HepG2 (cell line): ENCODE measurements around the gene ADI1. TPM values are rescaled to one million over a fixed set of nuclear protein-coding genes. Genes with fewer than 3 reads are reported as not detected.
A peak's percentile ranks its signal among the peaks of the same experiment; 100 is the strongest.

Source experiments
- KDM5A ChIP-seq: fragments of 200-600 bp; sonication (generic); IDR thresholded peaks from 2 replicates; pipeline ENCODE4 v1.7.0; 2018; ENCODE audit warnings: antibody characterized with exemption, mild to moderate bottlenecking, low read length, borderline replicate concordance
- RBM39 ChIP-seq: fragments of 200-400 bp; formaldehyde crosslinking; IDR thresholded peaks from one replicate; pipeline ENCODE4 v1.6.1; 2018; ENCODE audit warnings: antibody characterized with exemption, mild to moderate bottlenecking, low read depth, low read length; ENCODE audit not compliant: poor library complexity, severe bottlenecking
- SP5 ChIP-seq: IDR thresholded peaks from 2 replicates; pipeline ENCODE4 v1.6.1; 2016; ENCODE audit warnings: low read depth, borderline replicate concordance
- TBX3 ChIP-seq: fragments of 450-650 bp; IDR thresholded peaks from 2 replicates; pipeline ENCODE4 v1.6.1; 2017; ENCODE audit warnings: antibody characterized with exemption, mild to moderate bottlenecking, inconsistent platforms, borderline replicate concordance
- ZNF343 ChIP-seq: sonication (generic); formaldehyde crosslinking; IDR thresholded peaks from 2 replicates; pipeline ENCODE4 v1.4.0; 2020; ENCODE audit warnings: mild to moderate bottlenecking, missing genetic modification reagents
- ZNF775 ChIP-seq: sonication (generic); formaldehyde crosslinking; IDR thresholded peaks from 2 replicates; pipeline ENCODE4 v1.4.0; 2020; ENCODE audit warnings: missing genetic modification reagents, mild to moderate bottlenecking, moderate library complexity, borderline replicate concordance
- ZNF792 ChIP-seq: IDR thresholded peaks from 2 replicates; pipeline ENCODE4 v1.6.1; 2016
- polyA plus RNA-seq, 8 experiments: library from polyadenylated mRNA; depleted of rRNA in 3 of 8; stranded (reverse) in 7 of 8; unstranded in 1 of 8; fragments of >200 nt; fragmentation: Illumina TruSeq in 4 of 8; extraction: Trizol in 4 of 8; gene quantifications; 2 replicates each; pipeline versions ENCODE4 v1.2.1 to v1.2.3, GENCODE V29; 2011 to 2016; ENCODE audit warnings: low read depth in 4 of 8, missing spikeins in 1 of 8, mixed read lengths in 1 of 8; ENCODE audit not compliant: insufficient read depth in 1 of 8
- total RNA-seq, 5 experiments: library from RNA; depleted of rRNA; stranded (reverse); fragments of >200 nt; fragmentation: Illumina TruSeq; extraction: Trizol; gene quantifications; 2 replicates each; pipeline ENCODE4 v1.2.3, GENCODE V29; 2016; ENCODE audit warnings: low read depth in 1 of 5
- TF ChIP-seq, protein P1 (sequence below): sonication (generic); formaldehyde crosslinking; IDR thresholded peaks from 2 replicates; pipeline ENCODE4 v1.5.0; 2020; ENCODE audit warnings: missing genetic modification reagents
- TF ChIP-seq, protein P2 (sequence below): sonication (generic); formaldehyde crosslinking; IDR thresholded peaks from 2 replicates; pipeline ENCODE4 v1.4.0; 2020; ENCODE audit warnings: mild to moderate bottlenecking, missing genetic modification reagents
- TF ChIP-seq, protein P3 (sequence below): sonication (generic); formaldehyde crosslinking; IDR thresholded peaks from 2 replicates; pipeline ENCODE4 v1.8.0; 2022; ENCODE audit warnings: missing genetic modification reagents, mild to moderate bottlenecking, borderline replicate concordance

The ADI1 gene
- total and polyA plus RNA-seq, 2 of the 13 experiments (the other 11 are each of a cell fraction or from before 2014, with no cell fraction given), result 28.7 to 123 TPM

DNA sequence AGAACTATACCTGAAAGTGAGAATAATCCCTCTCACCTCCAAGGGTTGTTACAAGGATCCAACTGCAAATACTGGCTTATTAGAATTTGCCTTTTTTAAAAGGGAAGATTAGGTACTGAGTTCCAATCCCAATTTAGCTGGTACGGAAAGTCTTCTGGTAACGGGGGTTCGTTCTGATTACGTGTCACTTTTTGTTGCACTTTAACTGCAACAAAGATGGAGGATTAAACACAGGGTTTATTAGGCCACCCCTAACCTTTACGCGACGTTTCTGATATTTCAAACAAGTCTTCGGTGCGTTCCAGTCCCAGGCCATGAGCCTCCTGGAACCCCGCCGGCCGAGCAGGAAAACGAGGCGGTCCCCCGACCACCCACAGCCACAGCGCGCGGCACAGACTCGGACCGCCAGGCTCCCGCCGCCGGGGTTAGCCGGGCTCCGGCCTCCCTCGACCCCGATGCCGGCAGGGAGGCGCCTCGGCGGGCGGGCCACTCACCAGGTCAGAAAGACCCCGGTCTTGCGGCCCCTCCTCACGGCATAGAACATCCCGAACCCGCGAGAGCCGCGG lies 38.4 kb upstream of the ADI1 start (continued):
- TF ChIP-seq ZNF792 (CRISPR knock-in tag) (no peak), ZNF343 (no peak), SP5 (CRISPR knock-in tag) (no peak), TBX3 (peak; percentile 8; the same call in 1 of the 2 replicates), KDM5A (no peak; the same call in 1 of the 2 replicates), RBM39 (peak; percentile 92), ZNF775 (CRISPR knock-in tag) (no peak)
- TF ChIP-seq, protein P1, sequence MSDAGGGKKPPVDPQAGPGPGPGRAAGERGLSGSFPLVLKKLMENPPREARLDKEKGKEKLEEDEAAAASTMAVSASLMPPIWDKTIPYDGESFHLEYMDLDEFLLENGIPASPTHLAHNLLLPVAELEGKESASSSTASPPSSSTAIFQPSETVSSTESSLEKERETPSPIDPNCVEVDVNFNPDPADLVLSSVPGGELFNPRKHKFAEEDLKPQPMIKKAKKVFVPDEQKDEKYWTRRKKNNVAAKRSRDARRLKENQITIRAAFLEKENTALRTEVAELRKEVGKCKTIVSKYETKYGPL (CRISPR knock-in tag), result peak; percentile 20; the same call in 1 of the 2 replicates
- TF ChIP-seq, protein P2, sequence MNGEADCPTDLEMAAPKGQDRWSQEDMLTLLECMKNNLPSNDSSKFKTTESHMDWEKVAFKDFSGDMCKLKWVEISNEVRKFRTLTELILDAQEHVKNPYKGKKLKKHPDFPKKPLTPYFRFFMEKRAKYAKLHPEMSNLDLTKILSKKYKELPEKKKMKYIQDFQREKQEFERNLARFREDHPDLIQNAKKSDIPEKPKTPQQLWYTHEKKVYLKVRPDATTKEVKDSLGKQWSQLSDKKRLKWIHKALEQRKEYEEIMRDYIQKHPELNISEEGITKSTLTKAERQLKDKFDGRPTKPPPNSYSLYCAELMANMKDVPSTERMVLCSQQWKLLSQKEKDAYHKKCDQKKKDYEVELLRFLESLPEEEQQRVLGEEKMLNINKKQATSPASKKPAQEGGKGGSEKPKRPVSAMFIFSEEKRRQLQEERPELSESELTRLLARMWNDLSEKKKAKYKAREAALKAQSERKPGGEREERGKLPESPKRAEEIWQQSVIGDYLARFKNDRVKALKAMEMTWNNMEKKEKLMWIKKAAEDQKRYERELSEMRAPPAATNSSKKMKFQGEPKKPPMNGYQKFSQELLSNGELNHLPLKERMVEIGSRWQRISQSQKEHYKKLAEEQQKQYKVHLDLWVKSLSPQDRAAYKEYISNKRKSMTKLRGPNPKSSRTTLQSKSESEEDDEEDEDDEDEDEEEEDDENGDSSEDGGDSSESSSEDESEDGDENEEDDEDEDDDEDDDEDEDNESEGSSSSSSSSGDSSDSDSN (CRISPR knock-in tag), result no peak
- TF ChIP-seq, protein P3, sequence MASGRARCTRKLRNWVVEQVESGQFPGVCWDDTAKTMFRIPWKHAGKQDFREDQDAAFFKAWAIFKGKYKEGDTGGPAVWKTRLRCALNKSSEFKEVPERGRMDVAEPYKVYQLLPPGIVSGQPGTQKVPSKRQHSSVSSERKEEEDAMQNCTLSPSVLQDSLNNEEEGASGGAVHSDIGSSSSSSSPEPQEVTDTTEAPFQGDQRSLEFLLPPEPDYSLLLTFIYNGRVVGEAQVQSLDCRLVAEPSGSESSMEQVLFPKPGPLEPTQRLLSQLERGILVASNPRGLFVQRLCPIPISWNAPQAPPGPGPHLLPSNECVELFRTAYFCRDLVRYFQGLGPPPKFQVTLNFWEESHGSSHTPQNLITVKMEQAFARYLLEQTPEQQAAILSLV (CRISPR knock-in tag), result 0 out of 2 replicates have a peak, but pooled peaks have one; percentile 38
